Activated gamma-delta T cell (primary cell): ENCODE measurements around the gene APBB1IP.
"Not testable (repeated sequence)": the region's sequence is repeated elsewhere in the genome, so short reads cannot be mapped to it uniquely, and the experiment has no call there.

ENCODE experiments used
- DNase-seq: peaks from one replicate; lab custom pipeline; 2025; lab: John Stamatoyannopoulos, UW

The APBB1IP gene

DNA sequence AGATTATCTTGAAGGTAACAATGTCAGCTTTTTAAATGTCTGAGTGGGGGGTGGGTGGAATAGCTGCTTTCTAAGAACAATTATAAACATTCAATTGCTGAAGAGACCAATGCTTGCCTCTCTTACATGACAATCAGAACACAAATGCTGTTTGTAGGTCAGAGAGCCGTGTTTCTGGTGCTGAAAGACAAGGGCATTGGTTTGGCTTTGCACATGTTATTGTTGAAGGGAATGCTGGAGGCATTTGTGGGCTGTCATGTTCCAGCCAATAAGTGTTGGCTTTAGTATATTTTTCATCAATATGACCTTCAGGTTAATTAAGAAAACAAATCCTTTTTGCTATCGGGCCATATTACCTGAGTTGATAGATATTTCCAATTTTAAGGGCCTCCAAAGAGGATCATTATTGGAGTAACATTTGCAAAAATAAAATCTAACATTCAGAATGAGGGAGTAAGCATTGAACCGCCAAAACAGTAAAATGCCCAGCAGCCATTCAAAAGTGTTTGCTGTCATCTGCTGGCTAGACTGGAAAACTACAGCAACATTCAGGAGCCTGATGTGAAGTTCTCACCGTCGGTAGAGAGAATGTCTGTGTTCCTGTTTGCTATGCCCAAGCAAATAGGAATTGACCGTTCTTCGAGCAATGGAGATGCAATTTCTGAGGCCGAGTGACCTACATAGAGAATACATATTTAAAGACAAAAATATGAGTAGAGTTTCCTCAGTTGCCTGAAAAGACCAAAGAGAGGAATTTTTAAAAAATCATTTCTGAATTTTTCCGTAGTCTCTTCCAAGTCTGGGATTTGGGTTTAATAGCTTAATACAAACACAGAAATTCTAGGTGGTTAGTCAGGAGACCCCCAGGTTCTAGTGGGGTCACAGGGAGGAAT lies 118.9 kb downstream of the APBB1IP start:
- no peak for DNase-seq

DNA sequence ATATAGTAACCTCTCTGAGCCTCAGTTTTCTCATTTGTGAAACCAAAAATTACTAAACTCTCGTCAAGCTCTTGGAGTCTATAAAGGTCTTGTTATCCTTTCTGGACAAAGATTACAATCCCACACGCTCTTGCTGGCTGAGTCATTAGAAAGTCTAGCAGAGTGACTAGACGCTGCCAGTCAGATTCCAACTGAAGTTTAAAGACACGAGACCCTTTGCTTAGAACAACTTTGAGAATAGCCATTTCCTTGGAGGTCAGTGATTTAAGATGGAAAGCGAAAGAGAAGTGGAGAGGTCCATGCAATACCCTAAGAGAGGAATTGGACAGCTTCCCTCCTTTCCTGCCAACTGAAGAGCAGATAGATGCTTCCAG lies 119.5 kb downstream of the APBB1IP start:
- DNase-seq: no peak

DNA sequence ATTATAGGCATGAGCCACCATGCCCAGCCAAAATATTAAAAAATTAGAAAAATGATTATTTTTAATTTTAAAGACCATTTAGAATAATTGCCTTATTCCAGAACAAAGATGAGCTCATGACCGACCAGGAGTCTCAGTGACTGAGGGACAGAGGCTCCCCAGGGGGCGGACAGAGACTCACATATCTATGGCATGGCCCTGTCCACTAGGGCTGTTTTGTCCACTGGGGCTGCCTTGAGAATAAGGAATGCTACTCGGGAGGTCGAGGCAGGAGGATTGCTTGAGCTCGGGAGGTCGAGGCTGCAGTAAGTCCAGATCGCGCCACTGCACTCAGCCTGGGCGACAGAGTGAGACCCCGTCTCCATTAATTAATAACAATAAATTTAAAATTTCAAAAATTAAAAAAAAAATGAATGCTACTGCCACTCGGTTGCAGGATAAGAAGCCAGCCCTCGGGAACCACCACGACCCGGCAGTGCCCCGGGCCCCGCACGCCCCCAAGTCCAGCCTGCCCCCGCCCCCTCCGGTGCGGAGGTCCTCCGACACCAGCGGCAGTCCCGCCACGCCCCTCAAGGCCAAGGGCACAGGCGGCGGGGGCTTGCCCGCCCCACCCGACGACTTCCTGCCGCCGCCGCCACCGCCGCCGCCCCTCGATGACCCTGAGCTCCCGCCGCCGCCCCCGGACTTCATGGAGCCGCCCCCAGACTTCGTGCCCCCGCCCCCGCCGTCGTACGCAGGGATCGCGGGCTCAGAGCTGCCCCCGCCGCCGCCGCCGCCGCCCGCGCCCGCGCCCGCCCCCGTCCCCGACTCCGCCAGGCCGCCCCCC lies 128.6 kb downstream of the APBB1IP start:
- DNase-seq: peak; percentile 13

DNA sequence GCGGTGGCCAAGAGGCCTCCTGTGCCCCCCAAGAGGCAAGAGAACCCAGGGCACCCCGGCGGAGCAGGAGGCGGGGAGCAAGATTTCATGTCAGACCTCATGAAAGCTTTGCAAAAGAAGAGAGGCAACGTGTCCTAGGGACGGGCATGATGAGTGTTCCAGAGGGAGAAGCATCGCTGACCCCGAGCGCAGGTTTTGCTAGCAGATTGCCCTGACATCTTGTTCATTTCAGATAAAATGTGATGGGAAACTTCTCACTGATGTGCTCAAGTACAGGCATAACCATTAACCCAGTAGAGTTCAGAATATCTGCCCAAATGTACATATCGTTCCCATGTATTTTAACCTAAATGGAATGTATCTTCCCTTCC lies 129.2 kb downstream of the APBB1IP start:
- no peak for DNase-seq

DNA sequence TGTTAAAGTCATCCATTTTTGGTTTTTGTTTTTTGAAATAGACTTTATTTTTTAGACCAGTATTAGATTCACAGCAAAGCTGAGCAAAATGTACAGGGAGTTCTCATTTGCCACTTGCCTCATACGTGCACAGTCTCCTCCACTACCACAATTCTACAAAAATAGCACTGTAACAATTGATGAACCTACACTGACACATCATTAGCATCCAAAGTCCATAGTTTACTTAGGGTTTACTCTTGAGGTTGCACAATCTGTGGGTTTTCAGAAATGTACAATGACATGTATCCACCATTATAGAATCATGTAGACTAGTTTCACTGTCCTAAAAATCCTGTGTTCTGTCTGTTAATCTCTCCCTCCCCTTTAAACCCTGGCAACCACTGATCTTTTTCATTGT lies 133.5 kb downstream of the APBB1IP start:
- DNase-seq: no peak

DNA sequence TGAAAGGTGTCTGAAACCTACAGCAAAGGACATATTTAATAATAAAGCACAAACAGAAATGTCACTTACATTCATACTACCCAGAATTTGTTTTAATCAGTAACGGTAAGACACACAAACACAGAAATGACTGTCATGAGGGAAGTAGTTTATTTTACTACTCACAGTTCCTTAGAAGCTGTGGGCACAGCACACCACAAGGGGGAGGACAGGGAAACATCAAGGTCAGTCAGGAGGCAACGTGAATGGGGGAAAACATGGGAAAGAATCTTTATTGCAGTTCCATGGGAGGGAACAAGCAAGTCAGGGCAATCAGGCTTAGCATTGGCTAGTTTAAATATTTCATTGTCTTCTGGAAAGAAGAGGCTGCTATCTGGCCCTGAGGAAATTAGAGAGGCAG lies 135.5 kb downstream of the APBB1IP start:
- no peak for DNase-seq

DNA sequence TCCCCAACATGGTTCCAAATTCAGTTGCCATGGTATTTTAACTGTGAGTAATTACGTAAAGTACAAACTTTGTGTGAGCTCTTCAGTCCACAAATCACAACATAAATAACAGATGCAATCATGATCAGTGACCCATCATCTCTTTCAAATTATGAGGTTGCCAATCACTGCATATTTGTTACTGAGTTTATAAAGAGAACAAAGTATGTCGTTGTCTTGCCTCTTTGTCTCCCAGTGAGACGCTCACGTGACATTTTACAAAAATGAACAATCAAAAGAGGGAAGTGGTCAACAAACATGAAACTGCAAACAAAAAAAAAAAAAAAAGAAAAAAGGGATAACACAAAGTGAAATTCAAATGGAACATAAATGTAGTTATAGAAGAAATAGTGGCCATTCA lies 136.6 kb downstream of the APBB1IP start:
- no peak for DNase-seq

DNA sequence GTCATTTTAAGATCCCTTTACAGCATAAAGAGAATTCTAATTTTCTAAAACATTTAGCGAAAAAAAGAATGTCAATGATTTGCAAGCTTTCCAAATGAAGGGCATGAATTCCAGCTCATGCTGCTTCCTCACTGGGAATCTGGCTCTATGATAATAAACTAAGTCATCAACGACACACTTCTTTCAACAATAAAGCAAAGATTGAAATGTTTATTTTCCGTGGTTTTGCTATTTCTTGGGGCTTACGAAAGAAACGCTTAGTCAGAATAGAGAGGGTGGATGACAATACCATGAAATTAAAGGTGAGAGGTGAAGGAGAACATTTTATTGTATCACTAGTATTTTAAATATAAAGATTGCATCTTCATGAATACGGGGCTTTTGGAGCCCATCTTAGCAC lies 140.2 kb downstream of the APBB1IP start:
- DNase-seq: not testable (repeated sequence)

DNA sequence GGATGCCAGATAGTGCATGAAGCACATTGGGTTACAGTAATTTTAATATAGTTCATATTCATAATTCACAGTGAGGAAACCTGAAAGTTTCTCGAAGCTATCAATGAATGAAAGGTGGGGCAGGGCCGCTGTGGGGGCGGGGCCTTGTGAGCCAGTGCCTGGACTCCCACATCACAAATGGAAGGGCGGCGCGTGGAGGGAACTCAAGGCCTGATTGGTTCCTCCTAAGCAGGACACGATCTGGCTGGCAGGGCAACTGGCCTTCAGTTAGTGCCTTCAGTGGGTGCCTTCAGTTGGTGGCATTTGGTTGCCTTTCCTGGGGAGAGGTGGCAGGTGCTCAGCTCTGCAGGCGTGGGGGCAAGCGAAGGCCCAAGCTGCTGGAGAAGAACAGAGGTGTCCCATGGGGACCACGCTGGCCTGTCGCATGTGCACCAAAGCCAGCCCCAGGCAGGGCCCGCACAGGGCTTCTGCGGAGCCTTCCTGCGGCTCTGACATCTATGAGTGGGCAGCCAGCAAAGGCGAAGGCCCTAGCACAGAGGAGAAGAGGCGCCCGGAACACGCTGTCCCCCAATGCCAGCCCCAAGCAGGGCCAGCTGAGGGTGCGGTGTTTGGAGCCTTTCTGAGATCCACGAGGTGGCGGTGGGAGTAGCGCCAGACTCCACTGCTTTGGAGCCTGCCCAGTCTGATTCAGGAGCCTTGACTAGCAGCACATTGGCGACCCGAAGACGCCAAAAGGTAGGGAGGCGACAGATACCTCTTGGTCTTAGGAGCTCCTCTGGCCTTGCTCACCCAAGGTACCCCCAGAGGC lies 141.3 kb downstream of the APBB1IP start:
- DNase-seq: no peak

DNA sequence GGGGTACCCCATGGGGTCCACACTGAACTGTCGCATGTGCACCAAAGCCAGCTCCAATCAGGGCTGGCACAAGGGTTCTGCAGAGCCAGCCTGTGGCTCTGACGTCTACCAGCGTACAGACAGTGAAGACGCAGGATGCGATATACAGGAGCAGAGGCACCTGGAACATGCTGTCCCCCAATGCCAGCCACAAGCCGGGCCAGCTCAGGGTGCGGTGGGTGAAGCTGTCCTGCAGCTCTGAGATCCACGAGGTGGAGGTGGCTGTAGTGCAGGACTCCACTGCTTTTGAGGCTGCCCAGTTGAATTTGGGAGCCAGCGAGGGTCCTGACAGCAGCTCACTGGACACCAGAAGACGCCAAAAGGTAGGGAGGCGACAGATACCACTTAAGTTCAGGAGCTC lies 148.1 kb downstream of the APBB1IP start:
- no peak for DNase-seq

DNA sequence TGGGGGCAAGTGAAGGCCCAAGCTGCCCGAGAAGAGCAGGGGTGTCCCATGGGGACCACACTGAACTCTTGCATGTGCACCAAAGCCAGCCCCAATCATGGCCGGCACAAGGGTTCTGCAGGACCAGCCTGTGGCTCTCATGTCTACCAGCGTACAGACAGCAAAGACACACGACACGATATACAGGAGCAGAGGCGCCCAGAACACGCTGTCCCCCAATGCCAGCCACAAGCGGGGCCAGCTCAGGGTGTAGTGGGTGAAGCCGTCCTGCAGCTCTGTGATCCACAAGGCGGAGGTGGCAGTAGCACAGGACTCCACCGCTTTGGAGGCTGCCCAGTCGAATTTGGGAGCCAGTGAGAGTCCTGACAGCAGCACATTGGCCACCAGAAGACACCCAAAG lies 150.5 kb downstream of the APBB1IP start:
- no peak for DNase-seq

DNA sequence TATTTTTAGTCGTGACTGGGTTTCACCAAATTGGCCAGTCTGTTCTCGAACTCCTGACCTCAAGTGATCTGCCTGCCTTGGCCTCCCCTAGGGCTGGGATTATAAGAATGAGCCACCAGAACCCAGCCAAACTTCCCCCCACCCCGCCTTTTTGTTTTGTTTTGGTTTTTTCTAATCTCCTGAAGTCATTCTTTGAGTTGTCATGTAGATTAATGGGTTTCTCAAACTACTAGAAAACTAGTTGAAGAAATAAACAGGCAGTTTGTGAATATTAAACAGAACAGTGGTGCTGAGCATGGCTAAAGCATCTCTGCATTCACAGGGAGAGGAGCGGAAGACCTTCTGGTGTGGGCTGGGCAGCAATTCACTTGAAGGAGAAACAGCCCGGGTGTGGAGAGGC lies 151.7 kb downstream of the APBB1IP start:
- not testable (repeated sequence) for DNase-seq

DNA sequence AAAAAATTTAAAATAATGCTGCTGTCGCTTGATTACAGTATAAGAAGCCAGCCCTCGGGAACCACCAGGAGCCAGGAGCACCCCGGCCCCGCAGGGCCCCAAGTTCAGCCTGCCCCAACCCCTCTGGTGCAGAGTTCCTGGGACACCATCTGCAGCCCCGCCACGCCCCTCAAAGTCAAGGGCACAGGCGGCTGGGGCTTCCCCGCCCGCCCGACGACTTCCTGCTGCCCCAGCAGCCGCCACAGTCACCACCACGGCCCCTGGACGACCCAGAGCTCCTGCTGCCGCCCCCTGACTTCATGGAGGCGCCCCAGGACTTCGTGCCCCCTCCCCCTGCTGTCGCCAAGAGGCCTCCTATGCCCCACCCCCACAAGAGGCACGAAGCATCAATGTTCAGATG lies 155.8 kb downstream of the APBB1IP start:
- DNase-seq: no peak

DNA sequence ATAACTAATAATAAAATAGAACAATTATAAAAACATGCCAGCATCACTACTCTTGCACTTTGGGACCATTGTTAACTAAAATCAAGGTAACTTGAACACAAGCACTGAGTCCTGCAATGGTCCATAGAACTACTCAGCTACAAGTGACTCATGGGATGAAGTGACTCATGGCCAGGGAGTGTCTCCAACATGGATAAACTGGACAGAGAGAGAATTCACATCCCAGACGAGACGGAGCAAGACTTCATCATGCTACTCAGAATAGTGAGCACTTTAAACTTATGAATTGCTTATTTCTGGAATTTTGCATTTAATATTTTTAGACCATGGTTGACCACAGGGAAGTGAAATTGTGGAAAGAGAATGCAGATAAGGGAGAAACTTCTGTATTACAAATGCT lies 165.1 kb downstream of the APBB1IP start:
- DNase-seq: not testable (repeated sequence)

DNA sequence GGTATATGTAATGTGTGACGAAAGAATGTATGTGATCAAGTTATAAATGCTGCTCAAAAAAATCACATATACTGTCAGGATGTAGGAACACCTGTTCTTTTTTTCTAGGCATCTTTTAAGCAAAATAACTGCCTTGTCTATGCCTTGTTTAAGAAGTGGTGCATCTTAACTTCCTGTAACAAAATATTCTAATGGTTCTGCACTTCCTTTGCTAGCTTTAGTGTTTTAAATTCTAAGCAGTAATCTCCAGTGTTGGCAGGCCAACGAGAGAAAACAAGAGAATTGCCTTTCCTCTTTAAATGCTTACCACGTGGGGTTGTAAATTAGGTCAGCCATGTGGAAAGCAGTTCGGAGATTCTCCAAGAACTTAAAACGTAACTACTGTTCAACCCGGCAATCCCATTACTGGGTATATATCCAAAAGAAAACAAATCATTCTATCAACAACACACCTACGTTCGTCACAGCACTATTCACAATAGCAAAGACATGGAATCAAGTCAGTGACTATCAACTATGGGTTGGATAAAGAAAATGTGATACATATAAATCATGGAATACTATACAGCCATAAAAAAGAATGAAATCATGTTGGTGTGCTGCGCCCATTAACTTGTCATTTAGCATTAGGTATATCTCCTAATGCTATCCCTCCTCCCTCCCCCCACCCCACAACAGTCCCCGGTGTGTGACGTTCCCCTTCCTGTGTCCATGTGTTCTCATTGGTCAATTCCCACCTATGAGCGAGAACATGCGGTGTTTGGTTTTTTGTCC lies 166.4 kb downstream of the APBB1IP start:
- not testable (repeated sequence) for DNase-seq

DNA sequence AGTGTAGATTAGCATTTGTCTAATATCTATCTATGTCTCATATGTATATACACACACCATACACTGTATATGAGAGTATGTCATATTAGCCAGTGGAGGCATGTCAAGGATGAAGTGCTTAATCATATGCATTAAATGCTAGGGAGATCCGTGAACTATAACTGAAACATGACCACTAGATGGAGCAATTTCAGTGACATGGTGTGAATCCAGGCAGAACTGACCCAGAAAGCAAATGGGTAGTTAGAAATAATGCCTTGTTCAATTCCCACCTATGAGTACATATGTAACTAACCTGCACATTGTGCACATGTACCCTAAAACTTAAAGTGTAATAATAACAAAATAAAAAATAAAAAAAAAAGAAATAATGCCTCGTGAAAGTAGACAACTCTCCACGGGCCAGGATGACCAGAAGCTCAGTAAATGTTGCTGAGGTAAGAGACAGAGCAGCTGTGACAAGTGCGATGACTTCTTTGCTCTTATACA lies 168.3 kb downstream of the APBB1IP start:
- not testable (repeated sequence) for DNase-seq

DNA sequence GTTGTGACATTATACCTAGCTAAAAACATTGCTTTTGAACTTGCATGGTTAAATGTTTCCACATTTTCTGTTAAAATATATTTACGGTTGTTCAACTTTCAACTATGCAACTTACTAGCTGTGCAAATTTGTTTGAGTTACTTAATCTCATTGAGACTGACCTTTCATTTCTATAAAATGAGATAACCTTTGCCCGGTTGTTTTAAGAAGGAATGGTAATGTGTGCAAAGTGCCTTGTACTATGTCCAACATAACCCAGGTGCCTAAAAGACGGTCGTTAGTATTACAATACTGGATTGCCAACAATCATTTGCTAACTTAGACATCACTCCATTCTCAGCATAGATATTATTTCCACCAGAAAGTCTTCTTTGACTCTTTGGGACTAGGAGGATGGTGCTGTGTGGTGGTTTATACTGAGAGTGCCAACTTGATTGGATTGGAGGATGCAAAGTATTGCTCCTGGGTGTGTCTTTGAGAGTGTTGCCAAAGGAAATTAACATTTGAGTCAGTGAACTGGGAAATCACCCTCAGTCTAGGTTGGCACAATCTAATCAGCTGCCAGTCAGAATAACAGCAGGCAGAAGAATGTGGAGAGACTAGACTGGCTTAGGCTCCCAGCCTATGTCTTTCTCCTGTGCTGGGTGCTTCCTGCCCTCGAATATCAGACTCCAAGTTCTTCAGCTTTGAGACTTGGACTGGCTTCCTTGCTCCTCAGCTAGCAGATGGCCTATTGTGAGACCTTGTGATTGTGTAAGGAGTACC lies 174.2 kb downstream of the APBB1IP start:
- no peak for DNase-seq
